Ishikawa (cell line): ENCODE results near the gene LIPN.

ENCODE experiments used
- EGR1 ChIP-seq: IDR thresholded peaks from 2 replicates; pipeline ENCODE4 v1.6.1; 2012
- EP300 ChIP-seq: IDR thresholded peaks from 2 replicates; pipeline ENCODE4 v1.6.1; 2012; ENCODE audit warnings: borderline replicate concordance
- FOXM1 ChIP-seq: IDR thresholded peaks from 2 replicates; pipeline ENCODE4 v1.6.1; 2012; ENCODE audit warnings: low read depth, borderline replicate concordance
- RAD21 ChIP-seq: IDR thresholded peaks from 2 replicates; pipeline ENCODE4 v1.6.1; 2012; ENCODE audit warnings: low read depth
- TCF12 ChIP-seq: IDR thresholded peaks from 2 replicates; pipeline ENCODE4 v1.6.1; 2012; ENCODE audit warnings: low read depth
- TEAD4 ChIP-seq: IDR thresholded peaks from 2 replicates; pipeline ENCODE4 v1.6.1; 2012
- YY1 ChIP-seq: IDR thresholded peaks from 2 replicates; pipeline ENCODE4 v1.6.1; 2012; ENCODE audit warnings: low read depth
- TF ChIP-seq, protein P1 (sequence below): IDR thresholded peaks from 2 replicates; pipeline ENCODE4 v1.6.1; 2012; ENCODE audit warnings: low read depth, mild to moderate bottlenecking
- TF ChIP-seq, protein P2 (sequence below): IDR thresholded peaks from 2 replicates; pipeline ENCODE4 v1.6.1; 2012

DNA sequence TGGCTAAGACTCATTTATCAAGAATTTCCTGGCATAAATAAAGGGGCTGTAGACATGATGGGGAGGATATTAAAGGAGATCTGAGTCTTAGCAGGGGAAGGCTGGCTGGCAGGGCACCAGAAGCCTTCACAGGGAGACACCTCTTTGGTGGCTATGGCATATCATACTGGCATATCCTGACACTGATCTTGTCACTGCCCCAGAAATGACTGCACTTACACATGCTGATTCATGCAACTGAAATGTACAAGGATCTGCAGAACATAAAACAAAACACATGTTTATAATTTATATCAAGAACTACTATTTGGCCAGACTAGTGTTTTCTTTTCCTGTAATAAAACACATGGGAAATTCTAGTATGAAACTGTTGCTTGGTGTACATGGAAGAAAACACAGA is 5.5 kb upstream of the LIPN start:
- TF ChIP-seq, protein P1, sequence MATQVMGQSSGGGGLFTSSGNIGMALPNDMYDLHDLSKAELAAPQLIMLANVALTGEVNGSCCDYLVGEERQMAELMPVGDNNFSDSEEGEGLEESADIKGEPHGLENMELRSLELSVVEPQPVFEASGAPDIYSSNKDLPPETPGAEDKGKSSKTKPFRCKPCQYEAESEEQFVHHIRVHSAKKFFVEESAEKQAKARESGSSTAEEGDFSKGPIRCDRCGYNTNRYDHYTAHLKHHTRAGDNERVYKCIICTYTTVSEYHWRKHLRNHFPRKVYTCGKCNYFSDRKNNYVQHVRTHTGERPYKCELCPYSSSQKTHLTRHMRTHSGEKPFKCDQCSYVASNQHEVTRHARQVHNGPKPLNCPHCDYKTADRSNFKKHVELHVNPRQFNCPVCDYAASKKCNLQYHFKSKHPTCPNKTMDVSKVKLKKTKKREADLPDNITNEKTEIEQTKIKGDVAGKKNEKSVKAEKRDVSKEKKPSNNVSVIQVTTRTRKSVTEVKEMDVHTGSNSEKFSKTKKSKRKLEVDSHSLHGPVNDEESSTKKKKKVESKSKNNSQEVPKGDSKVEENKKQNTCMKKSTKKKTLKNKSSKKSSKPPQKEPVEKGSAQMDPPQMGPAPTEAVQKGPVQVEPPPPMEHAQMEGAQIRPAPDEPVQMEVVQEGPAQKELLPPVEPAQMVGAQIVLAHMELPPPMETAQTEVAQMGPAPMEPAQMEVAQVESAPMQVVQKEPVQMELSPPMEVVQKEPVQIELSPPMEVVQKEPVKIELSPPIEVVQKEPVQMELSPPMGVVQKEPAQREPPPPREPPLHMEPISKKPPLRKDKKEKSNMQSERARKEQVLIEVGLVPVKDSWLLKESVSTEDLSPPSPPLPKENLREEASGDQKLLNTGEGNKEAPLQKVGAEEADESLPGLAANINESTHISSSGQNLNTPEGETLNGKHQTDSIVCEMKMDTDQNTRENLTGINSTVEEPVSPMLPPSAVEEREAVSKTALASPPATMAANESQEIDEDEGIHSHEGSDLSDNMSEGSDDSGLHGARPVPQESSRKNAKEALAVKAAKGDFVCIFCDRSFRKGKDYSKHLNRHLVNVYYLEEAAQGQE, result no peak
- TF ChIP-seq YY1 (no peak), EP300 (no peak), TEAD4 (no peak), RAD21 (no peak), TCF12 (no peak), EGR1 (no peak), FOXM1 (no peak)
- TF ChIP-seq, protein P2, sequence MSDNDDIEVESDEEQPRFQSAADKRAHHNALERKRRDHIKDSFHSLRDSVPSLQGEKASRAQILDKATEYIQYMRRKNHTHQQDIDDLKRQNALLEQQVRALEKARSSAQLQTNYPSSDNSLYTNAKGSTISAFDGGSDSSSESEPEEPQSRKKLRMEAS, result no peak
